HepG2 (cell line): ENCODE measurements around the gene CNFN. TPM values are rescaled to one million over a fixed set of nuclear protein-coding genes. Genes with fewer than 3 reads are reported as not detected.
"Not testable (repeated sequence)": the region's sequence is repeated elsewhere in the genome, so short reads cannot be mapped to it uniquely, and the experiment has no call there.

Source experiments
- ATAC-seq: fragments of 200-7000 bp; cut with Tn5 transposase; 3 replicates; pipeline ENCODE4 v1.9.1; 2020; ENCODE audit warnings: mild to moderate bottlenecking, moderate library complexity
- BruUV-seq: library from RNA; stranded (reverse); fragments of 400-500 nt; replicated peaks from 2 replicates; lab custom pipeline; 2021; lab: Mats Ljungman, UMichigan
- CTCF ChIA-PET: fragments of 300-600 bp; formaldehyde crosslinking; extraction: SDS; loops from one replicate; lab custom pipeline; 2021; ENCODE audit warnings: low total read pairs, inconsistent platforms, low intra/inter-chr PET ratio; lab: Yijun Ruan, JAX
- POLR2A ChIA-PET: fragments of 350-600 bp; sonication (Branson Sonifier 250); formaldehyde crosslinking; loops from one replicate; lab custom pipeline; 2020; ENCODE audit warnings: antibody characterized with exemption, inconsistent platforms; lab: Yijun Ruan, JAX
- DNase-seq: peaks from one replicate; pipeline ENCODE4 v3.0.0-alpha.2; 2015; ENCODE audit warnings: low spot score
- FAIRE-seq: peaks from 3 replicates; lab custom pipeline; 2011; peaks lifted over from hg19 to GRCh38; lab: Jason Lieb, UNC
- H2AFZ ChIP-seq: one replicate; pipeline ENCODE4 v1.6.1; 2011; ENCODE audit warnings: low read length, inconsistent platforms
- H3K27ac ChIP-seq: fragments of 300-600 bp; 3 replicates; pipeline ENCODE4 v1.8.0; 2011; ENCODE audit warnings: mixed run types, mild to moderate bottlenecking, mixed read lengths, low read length, inconsistent platforms; ENCODE audit not compliant: insufficient read depth; ENCODE audit errors: extremely low read length
- H3K27me3 ChIP-seq, 2 experiments: fragments of 200-600 bp in 1 of 2; 2 replicates in 1 of 2; 3 replicates in 1 of 2; pipeline versions ENCODE4 v1.6.0 to v1.8.0; 2011; ENCODE audit warnings: low read length in 2 of 2, mild to moderate bottlenecking in 2 of 2, moderate library complexity in 2 of 2, inconsistent platforms in 1 of 2; ENCODE audit not compliant: insufficient read depth in 2 of 2, control insufficient read depth in 1 of 2
- H3K36me3 ChIP-seq, 2 experiments: fragments of 200-600 bp in 1 of 2; replicated peaks in 1 of 2; 2 replicates in 1 of 2; 3 replicates in 1 of 2; pipeline versions ENCODE4 v1.5.1 to v1.8.0; 2011; ENCODE audit warnings: low read length in 2 of 2, inconsistent platforms in 1 of 2; ENCODE audit not compliant: insufficient read depth in 2 of 2, control insufficient read depth in 1 of 2
- H3K4me1 ChIP-seq: 2 replicates; pipeline ENCODE4 v1.5.1; 2012; ENCODE audit warnings: low read length, inconsistent platforms; ENCODE audit not compliant: insufficient read depth
- H3K4me2 ChIP-seq: 2 replicates; pipeline ENCODE4 v1.6.0; 2011; ENCODE audit warnings: low read depth, low read length, inconsistent platforms
- H3K4me3 ChIP-seq, 3 experiments: fragments of 200-600 bp in 1 of 3; sonication (generic), shearing (Covaris generic) in 1 of 3; replicated peaks in 1 of 3; 2 replicates each; pipeline ENCODE4 v1.5.1; 2011 to 2016; ENCODE audit warnings: low read length in 3 of 3, inconsistent platforms in 2 of 3, low read depth in 2 of 3, mild to moderate bottlenecking in 2 of 3, control low read depth in 1 of 3, mixed read lengths in 1 of 3; ENCODE audit not compliant: insufficient read depth in 1 of 3
- H3K79me2 ChIP-seq: one replicate; pipeline ENCODE4 v1.6.1; 2011; ENCODE audit warnings: low read length, inconsistent platforms; ENCODE audit not compliant: insufficient read depth
- H3K9ac ChIP-seq: 2 replicates; pipeline ENCODE4 v1.6.0; 2011; ENCODE audit warnings: mild to moderate bottlenecking, low read depth, low read length, inconsistent platforms; ENCODE audit not compliant: insufficient read depth
- H3K9me3 ChIP-seq: 2 replicates; pipeline ENCODE4 v1.5.1; 2012; ENCODE audit warnings: mild to moderate bottlenecking, low read length
- H4K20me1 ChIP-seq: 2 replicates; pipeline ENCODE4 v1.6.0; 2011; ENCODE audit warnings: inconsistent platforms, mild to moderate bottlenecking, low read length, moderate library complexity; ENCODE audit not compliant: insufficient read depth
- IKZF1 ChIP-seq: fragments of 450-650 bp; IDR thresholded peaks from 2 replicates; pipeline ENCODE4 v1.7.1; 2016
- MEIS2 ChIP-seq: sonication (generic); formaldehyde crosslinking; IDR thresholded peaks from 2 replicates; pipeline ENCODE4 v1.9.0; 2021; ENCODE audit warnings: mild to moderate bottlenecking, missing genetic modification reagents
- POLR2G ChIP-seq: fragments of 200-400 bp; formaldehyde crosslinking; IDR thresholded peaks from 2 replicates; pipeline ENCODE4 v1.6.1; 2018; ENCODE audit warnings: mild to moderate bottlenecking, low read depth, low read length, moderate library complexity
- ZSCAN20 ChIP-seq: sonication (generic); formaldehyde crosslinking; IDR thresholded peaks from 2 replicates; pipeline ENCODE4 v1.4.0; 2020; ENCODE audit warnings: missing genetic modification reagents, mild to moderate bottlenecking, borderline replicate concordance
- WGBS: methylation state at CpG from one replicate; pipeline ENCODE4 v1.1.6; 2017; ENCODE audit warnings: low lambda C conversion rate; 5-methylcytosine and 5-hydroxymethylcytosine counted together
- in situ Hi-C: cut with HindIII; loops from 2 replicates; pipeline ENCODE4 v1.10.0; 2017; ENCODE audit warnings: low pct_unique_long_range_greater_than_20kb; ENCODE audit not compliant: extremely low pct_ligation_motif_present
- intact Hi-C: fragments of 100-400 bp; cut with micrococcal nuclease; formaldehyde crosslinking; loops from one replicate; pipeline ENCODE4 v1.10.0; 2022; ENCODE audit not compliant: unreplicated experiment
- polyA plus RNA-seq, 8 experiments: library from polyadenylated mRNA; depleted of rRNA in 3 of 8; stranded (reverse) in 7 of 8; unstranded in 1 of 8; fragments of >200 nt; fragmentation: Illumina TruSeq in 4 of 8; extraction: Trizol in 4 of 8; gene quantifications; 2 replicates each; pipeline versions ENCODE4 v1.2.1 to v1.2.3, GENCODE V29; 2011 to 2016; ENCODE audit warnings: low read depth in 4 of 8, missing spikeins in 1 of 8, mixed read lengths in 1 of 8; ENCODE audit not compliant: insufficient read depth in 1 of 8
- total RNA-seq, 5 experiments: library from RNA; depleted of rRNA; stranded (reverse); fragments of >200 nt; fragmentation: Illumina TruSeq; extraction: Trizol; gene quantifications; 2 replicates each; pipeline ENCODE4 v1.2.3, GENCODE V29; 2016; ENCODE audit warnings: low read depth in 1 of 5
- TF ChIP-seq, protein P1 (sequence below): sonication (generic); formaldehyde crosslinking; IDR thresholded peaks from 2 replicates; pipeline ENCODE4 v1.4.0; 2020; ENCODE audit warnings: missing genetic modification reagents, borderline replicate concordance
- TF ChIP-seq, protein P2 (sequence below): sonication (generic); formaldehyde crosslinking; IDR thresholded peaks from 2 replicates; pipeline ENCODE4 v1.4.0; 2020; ENCODE audit warnings: missing genetic modification reagents

The CNFN gene
- total and polyA plus RNA-seq, 2 of the 13 experiments (the other 11 are each of a cell fraction or from before 2014, with no cell fraction given) = 0.35 to 1.1 TPM

DNA sequence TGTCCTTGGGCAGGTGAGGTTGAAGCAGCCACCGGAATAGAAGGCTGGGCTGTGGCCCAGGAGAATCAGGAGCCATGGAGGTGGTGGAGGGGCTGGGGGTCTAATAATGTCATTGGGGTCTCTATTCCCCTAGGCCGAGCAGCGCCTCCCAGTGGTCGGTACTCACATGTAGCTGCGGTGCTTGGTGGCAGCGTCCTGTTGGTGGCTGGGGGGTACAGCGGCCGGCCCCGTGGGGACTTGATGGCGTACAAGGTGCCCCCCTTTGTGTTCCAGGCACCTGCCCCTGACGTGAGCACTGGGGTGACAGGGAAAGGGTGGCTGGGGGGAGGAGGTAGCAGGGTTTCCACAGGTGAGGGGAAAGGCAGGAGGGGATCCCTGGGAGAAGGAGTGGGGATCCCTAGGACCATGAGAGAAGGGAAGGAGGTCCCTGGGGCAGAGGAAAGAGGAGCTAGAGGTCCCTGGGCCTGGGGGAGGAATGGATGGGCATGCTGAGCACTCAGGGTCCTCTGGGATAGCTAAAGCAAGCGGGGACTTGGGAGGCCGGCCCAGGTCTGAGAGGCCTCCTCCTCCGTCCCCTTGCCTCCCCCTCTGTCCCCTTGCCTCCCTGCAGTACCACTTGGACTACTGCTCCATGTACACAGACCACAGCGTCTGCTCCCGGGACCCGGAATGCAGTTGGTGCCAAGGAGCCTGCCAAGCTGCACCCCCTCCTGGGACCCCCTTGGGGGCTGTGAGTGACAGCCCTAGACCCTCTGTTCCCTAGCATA is 46.6 kb downstream of the CNFN start (continued):
- TF ChIP-seq IKZF1 = no peak
- TF ChIP-seq MEIS2 = no peak
- no peak for TF ChIP-seq ZSCAN20 (CRISPR knock-in tag)
- TF ChIP-seq POLR2G = no peak
- TF ChIP-seq, protein P1, sequence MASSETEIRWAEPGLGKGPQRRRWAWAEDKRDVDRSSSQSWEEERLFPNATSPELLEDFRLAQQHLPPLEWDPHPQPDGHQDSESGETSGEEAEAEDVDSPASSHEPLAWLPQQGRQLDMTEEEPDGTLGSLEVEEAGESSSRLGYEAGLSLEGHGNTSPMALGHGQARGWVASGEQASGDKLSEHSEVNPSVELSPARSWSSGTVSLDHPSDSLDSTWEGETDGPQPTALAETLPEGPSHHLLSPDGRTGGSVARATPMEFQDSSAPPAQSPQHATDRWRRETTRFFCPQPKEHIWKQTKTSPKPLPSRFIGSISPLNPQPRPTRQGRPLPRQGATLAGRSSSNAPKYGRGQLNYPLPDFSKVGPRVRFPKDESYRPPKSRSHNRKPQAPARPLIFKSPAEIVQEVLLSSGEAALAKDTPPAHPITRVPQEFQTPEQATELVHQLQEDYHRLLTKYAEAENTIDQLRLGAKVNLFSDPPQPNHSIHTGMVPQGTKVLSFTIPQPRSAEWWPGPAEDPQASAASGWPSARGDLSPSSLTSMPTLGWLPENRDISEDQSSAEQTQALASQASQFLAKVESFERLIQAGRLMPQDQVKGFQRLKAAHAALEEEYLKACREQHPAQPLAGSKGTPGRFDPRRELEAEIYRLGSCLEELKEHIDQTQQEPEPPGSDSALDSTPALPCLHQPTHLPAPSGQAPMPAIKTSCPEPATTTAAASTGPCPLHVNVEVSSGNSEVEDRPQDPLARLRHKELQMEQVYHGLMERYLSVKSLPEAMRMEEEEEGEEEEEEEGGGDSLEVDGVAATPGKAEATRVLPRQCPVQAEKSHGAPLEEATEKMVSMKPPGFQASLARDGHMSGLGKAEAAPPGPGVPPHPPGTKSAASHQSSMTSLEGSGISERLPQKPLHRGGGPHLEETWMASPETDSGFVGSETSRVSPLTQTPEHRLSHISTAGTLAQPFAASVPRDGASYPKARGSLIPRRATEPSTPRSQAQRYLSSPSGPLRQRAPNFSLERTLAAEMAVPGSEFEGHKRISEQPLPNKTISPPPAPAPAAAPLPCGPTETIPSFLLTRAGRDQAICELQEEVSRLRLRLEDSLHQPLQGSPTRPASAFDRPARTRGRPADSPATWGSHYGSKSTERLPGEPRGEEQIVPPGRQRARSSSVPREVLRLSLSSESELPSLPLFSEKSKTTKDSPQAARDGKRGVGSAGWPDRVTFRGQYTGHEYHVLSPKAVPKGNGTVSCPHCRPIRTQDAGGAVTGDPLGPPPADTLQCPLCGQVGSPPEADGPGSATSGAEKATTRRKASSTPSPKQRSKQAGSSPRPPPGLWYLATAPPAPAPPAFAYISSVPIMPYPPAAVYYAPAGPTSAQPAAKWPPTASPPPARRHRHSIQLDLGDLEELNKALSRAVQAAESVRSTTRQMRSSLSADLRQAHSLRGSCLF (CRISPR knock-in tag) = no peak
- TF ChIP-seq, protein P2, sequence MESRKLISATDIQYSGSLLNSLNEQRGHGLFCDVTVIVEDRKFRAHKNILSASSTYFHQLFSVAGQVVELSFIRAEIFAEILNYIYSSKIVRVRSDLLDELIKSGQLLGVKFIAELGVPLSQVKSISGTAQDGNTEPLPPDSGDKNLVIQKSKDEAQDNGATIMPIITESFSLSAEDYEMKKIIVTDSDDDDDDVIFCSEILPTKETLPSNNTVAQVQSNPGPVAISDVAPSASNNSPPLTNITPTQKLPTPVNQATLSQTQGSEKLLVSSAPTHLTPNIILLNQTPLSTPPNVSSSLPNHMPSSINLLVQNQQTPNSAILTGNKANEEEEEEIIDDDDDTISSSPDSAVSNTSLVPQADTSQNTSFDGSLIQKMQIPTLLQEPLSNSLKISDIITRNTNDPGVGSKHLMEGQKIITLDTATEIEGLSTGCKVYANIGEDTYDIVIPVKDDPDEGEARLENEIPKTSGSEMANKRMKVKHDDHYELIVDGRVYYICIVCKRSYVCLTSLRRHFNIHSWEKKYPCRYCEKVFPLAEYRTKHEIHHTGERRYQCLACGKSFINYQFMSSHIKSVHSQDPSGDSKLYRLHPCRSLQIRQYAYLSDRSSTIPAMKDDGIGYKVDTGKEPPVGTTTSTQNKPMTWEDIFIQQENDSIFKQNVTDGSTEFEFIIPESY (CRISPR knock-in tag) = peak; percentile 47

DNA sequence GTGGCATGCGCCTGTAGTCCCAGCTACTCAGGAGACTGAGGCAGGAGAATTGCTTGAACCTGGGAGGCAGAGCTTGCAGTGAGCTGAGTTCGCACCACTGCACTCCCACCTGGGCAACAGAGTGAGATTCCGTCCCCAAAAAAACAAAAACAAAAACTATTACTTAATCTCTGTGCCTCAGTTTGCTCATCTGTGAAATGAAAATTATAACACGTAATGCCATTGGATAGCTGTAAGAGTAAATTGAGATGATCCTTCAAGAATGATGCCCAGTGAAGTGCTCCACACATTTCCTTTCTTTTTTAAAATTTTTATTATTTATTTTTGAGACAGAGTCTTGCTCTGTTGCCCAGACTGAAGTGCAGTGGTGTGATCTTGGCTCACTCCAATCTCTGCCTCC is 50.2 kb downstream of the CNFN start:
- DNase-seq, H3K4me2 ChIP-seq, ATAC-seq, H3K79me2 ChIP-seq, CTCF ChIA-PET, H3K9me3 ChIP-seq, intact Hi-C loops, H3K27me3 ChIP-seq, H3K9ac ChIP-seq, BruUV-seq, H4K20me1 ChIP-seq, H2AFZ ChIP-seq, H3K4me1 ChIP-seq, H3K27ac ChIP-seq, POLR2A ChIA-PET, H3K4me3 ChIP-seq, in situ Hi-C loops, FAIRE-seq: not testable (repeated sequence)
- 98% methylated on average over 4 of the region's 4 CpGs for WGBS
- peaks cover 11 to 24% of the 10 kb centered on the region in 2 experiments; a peak in 4 of 5 replicates for H3K36me3 ChIP-seq

DNA sequence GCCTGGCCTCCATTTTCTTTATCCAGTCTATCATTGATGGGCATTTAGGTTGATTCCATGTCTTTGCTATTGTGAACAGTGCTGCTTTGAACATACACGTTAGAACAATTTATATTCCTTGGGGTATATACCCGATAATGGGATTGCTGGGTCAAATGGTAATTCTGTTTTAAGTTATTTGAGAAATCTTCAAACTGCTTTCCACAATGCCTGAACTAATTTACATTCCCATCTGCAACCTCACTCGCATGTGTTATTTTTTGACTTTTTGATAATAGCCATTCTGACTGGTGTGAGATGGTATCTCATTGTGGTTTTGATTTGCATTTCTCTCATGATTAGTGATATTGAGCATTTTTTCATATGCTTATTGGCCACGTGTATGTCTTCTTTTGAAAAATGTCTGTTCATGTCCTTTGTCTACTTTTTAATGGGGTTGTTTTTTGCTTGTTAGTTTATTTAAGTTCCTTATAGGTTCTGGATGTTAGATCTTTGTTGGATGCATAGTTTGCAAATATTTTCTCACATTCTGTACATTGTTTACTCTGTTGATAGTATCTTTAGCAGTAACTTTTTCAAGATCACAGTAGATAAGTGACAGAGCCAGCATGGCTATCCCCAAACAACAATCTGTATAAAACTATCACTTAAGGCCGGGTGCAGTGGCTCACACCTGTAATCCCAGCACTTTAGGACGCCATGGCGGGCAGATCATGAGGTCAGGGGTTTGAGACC is 50.8 kb downstream of the CNFN start:
- H3K79me2 ChIP-seq, H3K9ac ChIP-seq, POLR2A ChIA-PET, H3K4me1 ChIP-seq, H3K4me2 ChIP-seq, ATAC-seq, H3K27me3 ChIP-seq, CTCF ChIA-PET, intact Hi-C loops, H3K9me3 ChIP-seq, H3K4me3 ChIP-seq, DNase-seq, H2AFZ ChIP-seq, BruUV-seq, H4K20me1 ChIP-seq, H3K27ac ChIP-seq, FAIRE-seq, in situ Hi-C loops: not testable (repeated sequence)
- peaks cover 10 to 24% of the 10 kb centered on the region in 2 experiments; a peak in 4 of 5 replicates for H3K36me3 ChIP-seq
- 96% methylated on average over 7 of the region's 7 CpGs for WGBS
